Activated CD8-positive, alpha-beta T cell treated with anti-CD3 and anti-CD28 coated beads for 36 hours (primary cell): Measurements from ENCODE around the gene PSKH1. TPM values are rescaled to one million over a fixed set of nuclear protein-coding genes. Genes with fewer than 3 reads are reported as not detected.

Experiments used
- ATAC-seq: fragments of 200-7000 bp; cut with Tn5 transposase; one replicate; pipeline ENCODE4 v1.10.0; 2021; ENCODE audit warnings: mild to moderate bottlenecking, moderate library complexity
- CTCF ChIA-PET: fragments of 350-600 bp; sonication (Branson Sonifier 250); formaldehyde crosslinking; loops from one replicate; lab custom pipeline; 2021; ENCODE audit warnings: antibody characterized with exemption; lab: Charles Lee
- POLR2A ChIA-PET: fragments of 350-600 bp; sonication (Branson Sonifier 250); formaldehyde crosslinking; loops from one replicate; lab custom pipeline; 2021; ENCODE audit warnings: antibody characterized with exemption; lab: Charles Lee
- DNase-seq: peaks from one replicate; pipeline ENCODE4 v3.0.0-alpha.2; 2020
- H3K27ac Mint-ChIP-seq: one replicate; pipeline ENCODE4 v1.8.0; 2021; ENCODE audit warnings: mild to moderate bottlenecking, mixed read lengths
- H3K27me3 Mint-ChIP-seq: one replicate; pipeline ENCODE4 v1.8.0; 2021; ENCODE audit warnings: mixed read lengths
- H3K36me3 Mint-ChIP-seq: one replicate; pipeline ENCODE4 v1.8.0; 2021; ENCODE audit warnings: low read depth, mixed read lengths
- H3K4me1 Mint-ChIP-seq: one replicate; pipeline ENCODE4 v1.8.0; 2021; ENCODE audit warnings: low read depth, mixed read lengths
- H3K4me3 Mint-ChIP-seq: one replicate; pipeline ENCODE4 v1.8.0; 2021; ENCODE audit warnings: mild to moderate bottlenecking, moderate library complexity, mixed read lengths
- H3K9me3 Mint-ChIP-seq: one replicate; pipeline ENCODE4 v1.8.0; 2021; ENCODE audit warnings: mixed read lengths
- CTCF ChIP-seq: fragments of 200-600 bp; IDR thresholded peaks from one replicate; pipeline ENCODE4 v1.8.0; 2022; ENCODE audit warnings: antibody characterized with exemption, mild to moderate bottlenecking
- intact Hi-C: fragments of 100-400 bp; cut with micrococcal nuclease; formaldehyde crosslinking; loops from one replicate; pipeline ENCODE4 v1.10.0; 2022
- total RNA-seq, 2 experiments: library from RNA; stranded (reverse); gene quantifications; one replicate each; pipeline ENCODE4 v1.2.3, GENCODE V29; 2021

The PSKH1 gene
- total RNA-seq, 2 experiments from 2014 or later = 8.4 to 8.5 TPM

GRCh38 chr16:67930678-67931211 is 37.7 kb downstream of the PSKH1 start:
- TF ChIP-seq CTCF = no peak
- Mint-ChIP-seq H3K27me3 (no peaks in the 10 kb centered on the region), H3K27ac (no peak overlapping the region), H3K4me3 (no peak overlapping the region), H3K9me3 (no peaks in the 10 kb centered on the region), H3K36me3 (peaks cover 31% of the 10 kb centered on the region), H3K4me1 (peaks cover 18% of the 10 kb centered on the region)
- ATAC-seq = no peak
- POLR2A ChIA-PET = interaction anchor here (0.6 to 1.5 kb wide), 6 partner anchors 8 to 88 kb away, joined by 3 to 6 read pairs (median 3); no protein-coding TSS in a partner anchor
- DNase-seq = no peak
- intact Hi-C loops = loop anchor here (10.0 kb wide), 1 partner anchor 266 kb away; the partner anchor contains the start of genes ACD, C16orf86, ENKD1 and PARD6A
- CTCF ChIA-PET = interaction anchor here (1.1 to 5.3 kb wide), 4 partner anchors 10 to 115 kb away, joined by 3 to 32 read pairs (median 16); partner anchors contain the start of genes NRN1L and PSKH1

GRCh38 chr16:67931712-67932461 is 38.8 kb downstream of the PSKH1 start, which contains the start of gene CTRL:
TSS of gene CTRL (minus strand) at chr16:67931862. CDS start at chr16:67931852, 10 bp downstream.
- peaks cover 41% of the 10 kb centered on the region for H3K36me3 Mint-ChIP-seq
- peaks cover 20% of the 10 kb centered on the region for H3K4me1 Mint-ChIP-seq
- no peaks in the 10 kb centered on the region for H3K27me3 Mint-ChIP-seq
- ATAC-seq = no peak
- peak within 1 kb of the TSS; percentile 5 for H3K27ac Mint-ChIP-seq
- H3K9me3 Mint-ChIP-seq = no peaks in the 10 kb centered on the region
- TF ChIP-seq CTCF = no peak
- no peak within 1 kb of the TSS for H3K4me3 Mint-ChIP-seq
- no peak for DNase-seq
- POLR2A ChIA-PET = interaction anchor here (0.7 to 1.5 kb wide), 7 partner anchors 9 to 50 kb away, joined by 3 to 6 read pairs (median 4); partner anchors contain the start of gene PSKH1
- intact Hi-C loops = loop anchor here (10.0 kb wide), 1 partner anchor 267 kb away; the partner anchor contains the start of genes ACD, C16orf86, ENKD1 and PARD6A
- CTCF ChIA-PET = interaction anchor here (1.5 to 5.3 kb wide), 3 partner anchors 39 to 116 kb away, joined by 3 to 32 read pairs (median 28); partner anchors contain the start of genes NRN1L and PSKH1

- no peak for TF ChIP-seq CTCF
- ChIA-PET CTCF (interaction anchor here (0.8 to 5.3 kb wide), 3 partner anchors 10 to 116 kb away, joined by 3 to 32 read pairs (median 28); partner anchors contain the start of gene NRN1L), POLR2A (interaction anchor here (0.7 to 1.5 kb wide), 6 partner anchors 10 to 51 kb away, joined by 3 to 6 read pairs (median 4); partner anchors contain the start of gene PSKH1)
- DNase-seq (no peak), ATAC-seq (no peak)
- H3K4me1 Mint-ChIP-seq = peaks cover 25% of the 10 kb centered on the region
- no peak overlapping the region for H3K4me3 Mint-ChIP-seq
- H3K27ac Mint-ChIP-seq = no peak overlapping the region
- intact Hi-C loops = loop anchor here (10.0 kb wide), 1 partner anchor 268 kb away; the partner anchor contains the start of genes ACD, C16orf86, ENKD1 and PARD6A
- no peaks in the 10 kb centered on the region for H3K27me3 Mint-ChIP-seq
- H3K9me3 Mint-ChIP-seq = no peaks in the 10 kb centered on the region
- H3K36me3 Mint-ChIP-seq = peaks cover 47% of the 10 kb centered on the region
Measured at GRCh38 chr16:67932462-67932840, 39.4 kb downstream of the PSKH1 start.

GRCh38 chr16:67933805-67934204 is 40.8 kb downstream of the PSKH1 start:
- Mint-ChIP-seq H3K9me3 (no peaks in the 10 kb centered on the region), H3K27me3 (no peaks in the 10 kb centered on the region), H3K4me1 (peaks cover 26% of the 10 kb centered on the region), H3K4me3 (peak overlapping the region; percentile 97), H3K27ac (peak overlapping the region; percentile 100), H3K36me3 (peaks cover 46% of the 10 kb centered on the region)
- POLR2A ChIA-PET = interaction anchor here (0.6 to 3.0 kb wide), 13 partner anchors 8 to 176 kb away, joined by 3 to 15 read pairs (median 3); partner anchors contain the start of gene EDC4
- intact Hi-C loops = loop anchor here (10.0 kb wide), 1 partner anchor 269 kb away; the partner anchor contains the start of genes ACD, C16orf86, ENKD1 and PARD6A
- DNase-seq (no peak), ATAC-seq (no peak)
- no peak for TF ChIP-seq CTCF
- CTCF ChIA-PET = interaction anchor here (1.1 to 5.2 kb wide), 5 partner anchors 41 to 261 kb away, joined by 3 to 32 read pairs (median 16); partner anchors contain the start of genes NRN1L and PSKH1
